Cerebellar cortex (tissue), 1 donor: ENCODE measurements around the gene PTGIS.

Experiments
- DNase-seq: peaks from one replicate; pipeline ENCODE4 v3.0.0-alpha.2; 2015; ENCODE audit warnings: low spot score

PTGIS gene

GRCh38 chr20:49560186-49560585 is 7.8 kb downstream of the PTGIS start:
- DNase-seq: no peak

GRCh38 chr20:49559411-49560081 is 8.4 kb downstream of the PTGIS start:
- DNase-seq: no peak

GRCh38 chr20:49558826-49559225 is 9.1 kb downstream of the PTGIS start:
- no peak for DNase-seq

- no peak for DNase-seq
These were observed 10.5 kb downstream of the PTGIS start for GRCh38 chr20:49557449-49557848.

- DNase-seq: no peak
These were observed 11.3 kb downstream of the PTGIS start for GRCh38 chr20:49556621-49557020.

GRCh38 chr20:49549801-49550551 is 18.0 kb downstream of the PTGIS start:
- DNase-seq: no peak

- no peak for DNase-seq
These were observed 19.5 kb downstream of the PTGIS start for GRCh38 chr20:49548371-49548947.

- DNase-seq: no peak
These were observed 22.4 kb downstream of the PTGIS start for GRCh38 chr20:49545572-49545971.

GRCh38 chr20:49544535-49544934 is 23.4 kb downstream of the PTGIS start:
- DNase-seq: no peak

- no peak for DNase-seq
These were observed 24.0 kb downstream of the PTGIS start for GRCh38 chr20:49543858-49544437.

- DNase-seq: no peak
These were observed 24.7 kb downstream of the PTGIS start for GRCh38 chr20:49543071-49543857.

GRCh38 chr20:49542514-49542991 is 25.4 kb downstream of the PTGIS start:
- no peak for DNase-seq

GRCh38 chr20:49541733-49542513 is 26.0 kb downstream of the PTGIS start:
- peak; percentile 82 for DNase-seq

GRCh38 chr20:49540687-49541435 is 27.1 kb downstream of the PTGIS start:
- DNase-seq: no peak

GRCh38 chr20:49540232-49540620 is 27.7 kb downstream of the PTGIS start:
- DNase-seq: no peak

- no peak for DNase-seq
These were observed 28.3 kb downstream of the PTGIS start for GRCh38 chr20:49539481-49540231.

- no peak for DNase-seq
These were observed 29.0 kb downstream of the PTGIS start for GRCh38 chr20:49538950-49539349.

- DNase-seq: peak; percentile 70
These were observed 33.7 kb downstream of the PTGIS start for GRCh38 chr20:49534255-49534712.

- no peak for DNase-seq
These were observed 35.5 kb downstream of the PTGIS start for GRCh38 chr20:49532285-49532946.
